Kidney capillary endothelial cell (primary cell): ENCODE measurements around the gene GJB3.
"Not testable (repeated sequence)": the region's sequence is repeated elsewhere in the genome, so short reads cannot be mapped to it uniquely, and the experiment has no call there.

Experiments used
- DNase-seq: peaks from one replicate; pipeline ENCODE4 v3.0.0-alpha.2; 2018; ENCODE audit warnings: low spot score

GJB3 gene

DNA sequence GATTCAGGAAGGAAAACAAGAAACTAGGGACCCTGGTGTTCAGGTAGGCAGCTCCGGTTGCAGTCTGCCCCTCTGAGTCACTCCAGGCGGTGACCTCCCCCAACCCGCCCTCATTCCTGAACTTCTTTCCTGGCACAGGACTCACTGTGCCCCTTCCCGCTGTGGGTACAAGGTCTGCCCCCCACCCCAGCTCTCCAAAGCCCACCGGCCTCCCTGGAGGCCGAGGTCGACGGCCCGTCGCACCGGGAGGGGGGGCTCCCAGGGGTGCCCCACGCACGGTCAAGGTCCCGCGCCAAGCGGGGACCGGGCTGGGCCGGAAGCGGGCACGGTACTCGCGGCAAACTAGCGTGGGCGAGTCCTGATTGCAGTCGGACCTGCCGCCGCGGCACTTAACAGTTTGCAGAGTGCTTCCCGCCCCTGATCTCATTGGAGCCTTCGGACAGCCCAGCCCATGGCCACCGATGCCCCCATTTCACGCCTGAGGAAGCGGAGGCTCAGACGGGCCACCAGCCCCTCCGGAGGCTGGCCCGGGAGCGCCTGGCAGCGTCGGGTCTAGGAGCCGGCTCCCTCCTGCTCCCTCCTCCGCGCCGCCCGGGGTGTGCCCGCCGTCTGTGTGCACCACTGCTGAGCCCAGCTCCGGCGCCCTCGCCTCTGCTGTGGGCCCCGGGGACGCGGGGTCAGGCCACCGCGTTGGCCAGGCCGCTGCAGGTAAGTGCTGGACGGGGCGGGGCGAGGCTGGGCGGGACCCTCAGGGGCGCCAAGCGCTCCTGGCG lies at the start of gene GJB3:
TSS of gene GJB3 (plus strand) at position 144 of the 773 bp plus-strand sequence. CDS start 3,549 bp downstream, outside the sequence.
- DNase-seq: no peak

DNA sequence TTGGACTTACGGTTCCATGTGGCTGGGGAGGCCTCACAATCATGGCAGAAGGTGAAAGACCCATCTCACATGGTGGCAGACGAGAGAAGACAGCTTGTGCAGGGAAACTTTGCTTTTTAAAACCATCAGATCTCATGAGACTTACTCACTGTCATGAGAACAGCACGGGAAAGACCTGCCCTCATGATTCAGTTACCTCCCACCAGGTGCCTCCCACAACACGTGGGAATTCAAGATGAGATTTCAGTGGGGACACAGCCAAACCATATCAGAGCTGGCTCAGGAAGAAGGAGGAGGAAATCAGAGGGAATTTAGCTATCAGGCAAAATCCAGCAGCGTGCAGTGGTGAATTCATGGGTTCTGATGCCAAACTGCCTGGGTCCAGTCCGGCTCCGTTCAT lies 48.2 kb upstream of the GJB3 start:
- DNase-seq: not testable (repeated sequence)

DNA sequence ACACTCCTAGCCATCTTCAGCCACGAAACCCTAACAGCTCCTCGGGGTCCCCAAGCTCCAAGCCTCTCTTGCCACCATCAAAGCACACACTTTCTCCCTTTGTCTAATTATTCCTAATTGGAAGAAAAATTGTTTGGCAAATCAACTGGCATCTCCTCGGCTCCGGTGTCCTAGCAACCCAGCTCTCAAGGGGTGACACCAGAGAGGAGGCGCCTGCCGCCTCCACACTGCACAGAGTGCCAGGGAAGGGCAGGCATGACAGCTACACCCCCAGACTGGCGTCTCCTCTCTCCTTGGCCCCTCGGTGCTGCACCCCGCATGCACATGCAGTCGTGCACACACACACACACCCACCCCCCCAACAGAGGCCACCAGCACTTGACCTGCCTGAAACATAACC lies 44.3 kb upstream of the GJB3 start:
- no peak for DNase-seq

DNA sequence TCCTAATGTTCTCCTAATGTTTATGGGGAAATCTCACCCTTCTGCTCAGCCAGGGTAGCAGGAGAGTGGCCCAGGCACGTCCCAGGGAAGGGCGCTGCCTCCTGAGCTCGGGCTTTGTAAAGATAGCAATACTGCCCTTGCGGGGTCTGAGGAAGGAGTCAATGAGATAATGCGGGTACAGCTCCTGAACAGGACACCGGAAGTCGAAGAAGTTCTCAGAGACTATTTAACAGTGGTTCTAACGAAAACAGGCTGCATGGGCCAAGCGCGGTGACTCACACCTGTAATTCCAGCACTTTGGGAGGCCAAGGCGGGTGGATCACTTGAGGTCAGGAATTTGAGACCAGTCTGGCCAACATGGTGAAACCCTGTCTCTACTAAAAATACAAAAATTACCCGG lies 43.8 kb upstream of the GJB3 start:
- not testable (repeated sequence) for DNase-seq

DNA sequence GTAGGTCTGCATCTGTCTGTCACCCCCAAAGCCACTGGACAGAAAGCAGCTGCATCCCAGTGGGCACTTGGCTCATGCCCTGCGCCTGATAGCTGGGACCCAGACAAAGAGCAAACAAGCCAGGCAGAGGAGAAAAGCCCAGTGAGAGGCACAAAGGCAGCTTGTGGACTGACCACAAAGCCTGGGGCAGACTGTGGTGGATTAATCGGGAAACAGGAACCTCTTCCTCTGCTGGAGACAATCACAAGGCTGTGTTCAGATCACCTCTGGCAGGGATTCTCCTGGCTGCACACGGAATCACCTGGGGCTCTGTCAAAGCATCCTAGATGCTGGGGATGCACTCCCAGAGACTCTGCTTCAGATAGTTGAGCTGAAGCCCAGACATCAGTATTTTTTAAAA lies 41.4 kb upstream of the GJB3 start:
- DNase-seq: no peak

DNA sequence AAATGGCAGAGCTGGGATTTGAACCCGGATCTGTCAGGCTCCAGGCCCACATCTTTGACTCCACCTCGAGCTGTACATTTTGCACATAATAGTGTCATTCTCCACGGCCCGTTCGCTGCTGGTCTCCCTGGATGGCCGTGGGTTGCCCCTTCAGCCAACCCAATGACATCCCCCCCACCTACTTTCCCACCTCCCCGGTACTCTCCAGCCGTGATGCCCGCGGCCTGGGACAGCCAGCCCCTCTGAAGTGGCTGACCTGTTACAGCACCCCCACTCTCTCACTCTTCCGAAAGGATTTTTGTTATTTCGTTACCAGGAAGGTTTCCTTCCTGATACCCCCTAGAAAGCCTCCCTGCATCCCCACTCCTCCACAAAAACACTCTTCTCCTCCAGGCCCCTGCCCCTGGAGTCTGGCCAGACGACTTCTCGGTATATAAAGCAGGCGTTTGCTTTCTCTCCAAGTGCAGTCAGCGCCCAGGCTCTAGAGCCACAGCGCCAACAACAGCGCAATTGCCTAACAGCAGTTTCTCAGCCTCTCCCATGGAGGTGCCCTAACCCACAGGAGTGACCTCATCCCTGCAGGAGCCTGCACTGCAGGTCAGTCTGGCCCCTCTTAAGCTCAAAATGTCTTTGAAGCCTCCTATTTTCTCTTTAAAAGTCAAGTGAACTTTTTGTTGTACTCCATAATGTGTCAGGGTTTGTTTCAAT lies 40.7 kb upstream of the GJB3 start:
- no peak for DNase-seq

DNA sequence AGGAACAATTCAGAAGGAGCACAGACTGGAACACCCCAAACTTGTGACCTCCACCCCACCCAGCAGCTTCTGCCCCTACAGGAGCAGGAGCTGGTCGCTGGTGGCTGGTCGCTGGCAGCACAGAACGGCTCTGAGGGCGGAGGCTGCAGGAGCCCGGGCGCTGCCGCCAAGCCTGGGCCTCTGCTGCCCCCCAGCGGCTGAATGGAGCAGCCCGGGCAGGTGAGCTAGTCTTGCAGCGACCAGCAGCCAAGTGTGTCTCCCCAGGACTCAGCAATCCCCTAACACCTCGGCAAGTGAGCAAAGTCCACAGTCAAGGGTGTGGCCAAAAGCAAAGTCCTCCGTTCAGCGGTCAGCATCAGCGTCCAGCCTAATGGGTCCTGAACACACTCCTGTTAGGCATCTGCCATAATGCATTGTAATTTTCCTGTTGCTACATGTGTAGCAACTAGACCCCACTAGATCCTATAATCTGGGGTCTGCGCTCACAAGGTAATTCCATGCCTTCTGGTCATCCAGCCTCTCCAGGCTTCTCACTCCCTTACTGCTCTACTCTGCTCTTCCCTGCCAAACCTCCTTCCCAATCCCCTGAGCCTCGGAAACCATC lies 38.2 kb upstream of the GJB3 start:
- DNase-seq: peak; percentile 65

DNA sequence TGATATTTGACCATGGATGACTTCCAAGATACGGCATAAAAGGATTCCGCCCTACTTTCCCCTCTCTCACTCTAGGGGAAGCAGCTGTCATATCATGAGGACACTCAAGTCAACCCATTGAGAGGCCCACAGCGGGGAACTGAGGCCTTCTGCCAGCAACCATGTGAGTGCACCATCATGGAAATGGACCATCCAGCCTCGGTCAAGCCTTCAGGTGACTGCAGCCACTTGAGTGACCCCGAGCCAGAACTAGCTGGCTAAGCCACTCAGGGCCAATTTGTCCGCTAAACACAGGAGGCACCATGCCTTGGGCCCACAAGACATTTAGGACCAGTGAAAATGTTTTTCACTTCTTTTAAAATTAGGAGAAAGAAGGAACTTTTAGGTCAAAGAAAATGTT lies 37.2 kb upstream of the GJB3 start:
- no peak for DNase-seq

DNA sequence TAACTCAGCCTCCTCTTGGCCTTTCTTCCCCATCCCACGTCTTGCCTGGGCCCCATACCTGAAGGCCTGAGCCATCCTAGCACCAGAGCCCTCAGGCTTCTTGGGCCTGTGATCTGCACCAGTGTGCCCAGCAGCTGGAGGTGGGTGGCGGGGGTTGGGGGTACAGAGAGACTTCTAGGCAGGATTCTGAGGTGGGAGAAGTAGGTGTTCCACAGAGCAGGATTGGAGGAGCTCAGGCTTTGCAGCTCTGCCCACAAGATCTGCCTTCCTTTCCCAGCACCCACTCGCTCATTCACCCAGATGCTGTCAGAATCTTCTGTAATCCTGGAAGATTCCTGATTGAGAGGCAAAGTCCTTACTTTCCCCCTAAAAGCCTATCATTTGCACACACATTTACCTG lies 36.2 kb upstream of the GJB3 start:
- no peak for DNase-seq

DNA sequence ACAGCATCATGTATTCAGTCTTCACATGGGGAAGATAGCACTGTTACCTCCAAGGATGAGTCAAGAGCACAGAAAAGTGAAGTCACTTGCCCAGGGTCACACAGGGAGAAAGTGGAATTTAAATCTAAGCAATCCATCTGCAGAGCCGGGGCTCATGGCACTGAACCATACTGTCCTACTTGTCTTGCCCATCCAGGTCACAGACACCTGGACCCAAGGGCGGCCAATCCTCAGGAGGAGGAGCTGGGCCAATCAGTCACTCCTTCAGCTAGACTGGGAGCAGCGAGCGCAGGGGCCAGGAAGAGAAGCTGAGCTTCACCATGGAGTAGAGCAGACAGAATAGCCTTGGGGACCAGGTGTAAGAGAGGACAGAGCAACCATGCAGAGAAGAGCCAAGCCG lies 35.3 kb upstream of the GJB3 start:
- DNase-seq: no peak

DNA sequence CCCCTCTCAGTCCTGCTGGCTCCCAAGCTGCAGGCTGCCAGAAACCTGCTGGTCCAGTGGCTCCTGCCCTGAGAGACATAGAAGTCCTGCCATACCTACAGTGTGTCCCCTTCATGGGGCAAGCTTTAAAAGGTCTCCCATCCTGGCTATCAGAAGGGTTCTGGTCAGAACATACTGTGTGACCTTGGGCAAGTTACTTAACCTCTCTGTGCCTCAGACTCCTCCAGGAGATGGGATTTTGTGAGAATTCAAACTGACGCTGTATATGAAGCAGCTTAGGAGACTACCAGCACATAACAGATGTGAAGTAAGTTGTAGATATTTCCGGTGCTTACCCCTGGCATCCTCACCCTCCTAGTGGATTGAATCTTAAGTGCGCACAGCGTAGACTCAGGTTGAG lies 34.9 kb upstream of the GJB3 start:
- DNase-seq: no peak

DNA sequence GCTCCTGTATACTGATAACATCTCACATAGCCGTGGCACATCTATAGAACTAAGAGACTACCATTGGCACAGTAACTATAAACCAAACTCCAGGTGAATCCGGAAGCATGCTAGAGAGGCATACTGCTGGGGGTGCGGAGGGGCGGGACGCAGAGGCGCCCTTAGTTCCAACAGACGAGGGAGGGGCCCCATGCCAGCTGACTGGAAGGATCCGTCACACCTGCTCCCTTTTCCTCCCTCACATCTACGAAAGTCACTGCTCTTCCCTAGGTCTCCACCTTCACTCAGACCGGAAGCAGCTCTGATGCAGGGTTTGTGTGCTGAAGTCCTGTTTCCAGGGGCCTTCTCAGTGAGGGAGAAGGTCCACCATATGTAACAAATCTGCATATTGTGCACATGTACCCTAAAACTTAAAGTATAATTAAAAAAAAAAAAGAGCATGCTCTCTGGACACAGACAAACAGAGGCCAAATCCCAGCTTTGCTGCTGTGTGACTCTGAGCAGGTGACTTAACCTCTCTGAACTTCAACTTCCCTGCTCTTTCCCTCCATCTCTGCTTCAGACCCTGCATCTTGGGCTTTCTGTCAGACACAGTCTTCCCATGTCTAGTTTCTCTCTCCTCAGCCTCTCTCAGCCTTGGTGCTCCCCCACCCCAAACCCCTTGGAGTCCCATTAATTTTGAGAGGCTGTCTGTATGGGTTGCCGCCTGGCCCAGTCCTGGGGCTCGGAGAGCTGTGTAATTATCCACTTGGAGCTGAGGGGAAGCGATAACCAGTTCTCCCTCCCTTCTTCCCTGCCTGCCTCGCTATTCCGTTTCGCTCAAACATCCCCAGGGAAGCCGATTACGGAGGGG lies 34.0 kb upstream of the GJB3 start:
- DNase-seq: no peak

DNA sequence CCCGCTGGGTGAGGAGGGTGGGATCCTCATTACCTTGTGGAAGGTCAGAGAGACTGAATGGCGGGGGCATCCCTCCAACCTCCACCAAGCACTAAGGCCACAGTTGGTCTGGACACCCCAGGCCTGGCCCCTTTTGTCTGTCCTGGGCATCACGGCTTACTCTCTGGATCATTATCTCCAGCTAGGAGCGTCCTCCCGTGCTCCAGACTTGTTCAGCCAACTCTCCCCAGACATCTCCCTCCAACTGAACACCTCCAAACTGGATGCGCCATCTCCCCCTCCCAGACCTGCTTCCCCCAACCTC lies 33.4 kb upstream of the GJB3 start:
- DNase-seq: no peak

DNA sequence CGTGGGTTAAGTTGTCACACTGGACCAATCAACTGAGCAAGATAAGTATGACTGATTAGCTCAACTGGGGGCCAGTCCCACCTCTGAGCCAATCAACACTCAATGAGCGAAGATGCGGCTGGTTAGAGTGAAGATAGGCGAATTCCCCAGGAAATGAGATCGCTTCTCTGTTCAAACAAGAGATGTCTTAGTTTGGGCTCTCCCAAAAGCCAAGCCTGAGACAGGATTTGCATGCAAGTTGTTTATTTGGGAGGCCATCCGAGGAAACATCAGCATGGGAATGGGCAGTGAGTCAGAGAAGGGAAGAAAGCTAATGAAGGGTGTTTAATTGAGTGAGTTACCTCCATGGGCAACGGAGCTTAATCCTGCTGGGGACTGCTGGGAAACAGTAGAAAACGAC lies 31.0 kb upstream of the GJB3 start:
- DNase-seq: no peak

DNA sequence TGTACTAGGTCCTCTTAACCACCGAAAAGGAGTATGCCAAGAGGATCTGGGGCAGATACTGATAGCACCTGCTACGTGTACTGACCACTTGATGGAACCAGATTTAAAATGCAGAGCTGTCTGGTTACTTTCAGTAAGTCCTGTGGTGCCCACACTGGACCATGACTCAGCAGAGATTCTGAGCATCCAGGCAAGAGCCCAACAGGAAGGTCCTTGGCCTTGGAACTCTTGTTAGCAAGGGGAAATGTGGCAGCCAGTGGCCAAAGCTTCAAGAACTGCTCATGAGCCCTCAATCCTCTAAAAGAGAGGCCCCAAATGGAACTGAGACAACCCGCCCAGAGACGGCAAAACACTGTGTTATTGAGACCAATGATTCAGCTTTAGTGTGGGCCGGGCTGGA lies 30.4 kb upstream of the GJB3 start:
- DNase-seq: no peak

DNA sequence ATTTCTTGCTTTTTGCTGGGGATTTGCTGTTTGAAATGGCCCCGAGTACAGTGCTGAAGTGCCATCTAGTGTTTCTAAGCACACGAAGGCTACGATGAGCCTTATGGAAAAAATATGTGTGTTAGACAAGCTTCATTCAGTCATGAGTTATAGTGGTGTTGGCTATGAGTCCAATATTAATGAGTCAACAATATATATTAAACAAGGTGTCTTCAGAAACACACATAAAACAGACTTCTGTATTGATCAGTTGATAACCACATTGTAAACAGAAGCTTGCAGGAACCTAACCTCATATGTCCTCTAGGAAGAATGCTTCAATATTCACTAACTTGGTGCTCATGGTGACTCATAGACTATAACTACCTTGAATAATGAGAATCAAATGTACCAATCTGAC lies 27.9 kb upstream of the GJB3 start:
- DNase-seq: peak; percentile 3

DNA sequence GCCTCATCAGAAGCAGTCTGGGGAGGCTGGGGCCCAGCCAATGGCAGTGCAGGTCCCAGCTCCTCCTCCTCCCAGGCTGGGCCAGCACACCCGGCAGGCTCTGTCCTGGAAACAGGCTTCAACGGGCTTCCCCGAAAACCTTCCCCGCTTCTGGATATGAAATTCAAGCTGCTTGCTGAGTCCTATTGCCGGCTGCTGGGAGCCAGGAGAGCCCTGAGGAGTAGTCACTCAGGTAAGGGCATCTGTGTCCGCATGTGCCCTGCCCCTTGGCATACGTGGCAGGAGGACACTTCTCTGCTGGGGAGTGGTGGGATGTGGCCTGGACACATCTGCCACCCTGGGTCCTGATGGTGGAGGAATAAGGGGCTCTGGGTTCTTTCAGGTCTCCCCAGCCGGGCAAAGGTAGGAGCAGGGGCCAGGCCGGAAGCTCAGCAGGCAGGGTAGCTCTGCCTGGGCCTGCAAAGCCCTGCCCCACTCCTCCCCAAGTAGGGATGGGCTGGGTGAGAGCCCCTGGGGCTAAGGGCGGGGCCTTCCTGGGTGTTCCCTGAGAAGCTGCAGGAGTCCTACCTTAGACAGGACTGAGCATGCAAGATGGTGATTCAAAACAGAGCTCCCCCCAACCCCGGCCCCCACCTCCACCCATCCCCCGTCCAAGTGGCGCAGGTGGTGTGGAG lies 25.9 kb upstream of the GJB3 start, which contains the start of gene GJB5:
TSS of gene GJB5 (plus strand) at position 84 of the 674 bp plus-strand sequence. CDS start 2,284 bp downstream, outside the sequence.
- no peak for DNase-seq

DNA sequence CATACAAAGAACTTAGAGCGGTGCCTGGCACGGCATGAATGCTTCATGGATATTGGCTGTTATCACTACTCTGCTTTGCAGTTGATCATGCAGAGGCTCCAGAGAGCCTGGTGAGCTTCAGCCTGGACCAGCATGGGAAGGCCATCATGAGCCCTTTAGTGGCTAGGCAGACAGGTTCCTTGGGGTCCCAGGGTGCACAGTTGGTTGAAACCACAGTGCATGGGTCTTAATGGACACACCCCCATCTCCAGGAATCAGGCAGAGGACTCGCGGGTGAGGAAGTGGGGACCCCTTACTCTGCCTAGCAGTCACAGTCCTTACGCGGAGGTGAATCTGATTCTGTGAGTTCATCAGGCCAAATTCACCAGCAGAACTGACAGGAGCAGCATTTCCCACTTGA lies 25.1 kb upstream of the GJB3 start:
- DNase-seq: no peak

DNA sequence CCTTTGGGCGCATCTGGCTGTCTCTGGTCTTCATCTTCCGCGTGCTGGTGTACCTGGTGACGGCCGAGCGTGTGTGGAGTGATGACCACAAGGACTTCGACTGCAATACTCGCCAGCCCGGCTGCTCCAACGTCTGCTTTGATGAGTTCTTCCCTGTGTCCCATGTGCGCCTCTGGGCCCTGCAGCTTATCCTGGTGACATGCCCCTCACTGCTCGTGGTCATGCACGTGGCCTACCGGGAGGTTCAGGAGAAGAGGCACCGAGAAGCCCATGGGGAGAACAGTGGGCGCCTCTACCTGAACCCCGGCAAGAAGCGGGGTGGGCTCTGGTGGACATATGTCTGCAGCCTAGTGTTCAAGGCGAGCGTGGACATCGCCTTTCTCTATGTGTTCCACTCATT lies 23.6 kb upstream of the GJB3 start:
- no peak for DNase-seq

DNA sequence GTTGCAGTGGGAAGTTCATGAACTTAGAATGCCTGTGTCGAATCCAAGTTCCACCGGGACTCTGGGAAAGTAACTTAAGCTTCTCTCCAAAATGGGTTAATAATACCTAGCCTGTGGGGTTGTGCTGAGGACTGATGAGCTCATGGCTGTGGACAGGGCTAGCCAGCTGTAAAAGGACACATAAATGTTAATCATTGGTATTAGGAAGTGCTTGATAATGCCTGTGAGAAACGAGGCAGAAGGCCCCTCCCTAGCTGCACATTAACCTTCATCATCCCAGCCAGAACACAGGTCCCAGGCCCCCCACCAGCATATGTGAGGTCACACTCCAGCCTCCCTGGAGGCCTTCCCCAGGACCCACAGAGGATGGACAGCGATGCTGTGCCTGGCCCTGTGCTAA lies 22.3 kb upstream of the GJB3 start:
- no peak for DNase-seq

DNA sequence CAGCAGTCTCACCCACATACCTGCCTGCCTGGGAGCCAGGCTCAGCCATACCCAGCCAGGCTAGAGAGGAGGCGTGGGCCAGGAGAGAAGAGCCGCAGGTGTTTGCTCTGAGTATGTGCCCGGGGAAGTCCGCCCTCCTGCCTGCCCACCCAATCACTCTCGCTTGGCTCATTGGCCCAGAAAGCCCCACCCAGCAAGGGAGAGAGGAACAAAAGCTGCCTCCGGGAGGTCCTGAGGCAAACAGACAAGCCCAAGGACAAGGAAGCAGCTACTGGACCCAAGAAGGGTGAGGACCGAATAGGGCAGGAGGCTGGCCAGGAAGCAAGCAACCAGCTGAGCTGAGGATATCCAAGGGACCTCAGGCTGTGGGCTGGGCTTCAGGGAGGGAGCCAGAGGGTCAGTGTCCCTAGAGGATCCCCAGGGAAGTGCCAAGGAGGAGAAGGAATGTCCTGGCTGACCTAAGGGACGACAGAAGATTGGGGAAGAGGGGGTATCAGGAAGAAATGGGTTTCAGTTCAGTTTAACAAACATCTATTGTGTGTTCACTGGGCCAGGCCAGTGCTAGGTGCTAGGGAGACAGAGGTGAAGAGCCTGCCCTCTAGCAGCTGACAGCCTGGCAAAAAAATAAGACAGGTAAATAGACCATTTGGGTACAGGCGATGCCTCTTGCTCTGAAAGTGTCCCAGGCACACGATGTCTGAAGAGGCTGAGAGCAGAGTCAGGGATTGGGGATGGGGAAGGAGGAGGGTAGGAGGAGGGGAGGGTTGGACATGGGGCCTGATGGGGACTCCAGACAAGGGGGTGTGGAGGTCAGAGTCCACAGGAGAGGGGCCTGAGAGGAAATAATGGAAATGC lies 21.3 kb upstream of the GJB3 start, which contains the start of gene GJB4:
TSS of gene GJB4 (plus strand) at position 238 of the 855 bp plus-strand sequence. CDS start 1,515 bp downstream, outside the sequence.
- DNase-seq: no peak
